ENCODE measurements around the gene PSMG4.

PSMG4 gene

DNA sequence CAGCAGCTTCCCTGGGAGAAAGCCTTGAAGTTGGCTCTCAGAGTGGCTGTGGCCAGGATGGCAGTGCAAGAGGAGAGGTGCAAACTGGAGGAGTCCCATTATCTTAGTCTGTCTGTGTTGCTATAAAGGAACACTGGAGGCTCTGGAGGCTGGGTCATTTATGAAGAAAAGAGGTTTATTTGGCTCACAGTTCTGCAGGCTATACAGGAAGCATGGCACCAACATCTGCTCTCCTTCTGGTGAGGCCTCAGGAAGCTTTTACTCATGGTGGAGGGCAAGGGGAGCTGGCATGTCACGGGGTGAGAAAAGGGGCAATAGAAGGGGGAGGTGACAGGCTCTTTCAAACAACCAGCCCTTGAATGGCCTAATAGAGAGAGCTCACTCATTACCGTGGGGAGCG, 47.1 kb downstream of the PSMG4 start:
- no peak for DNase-seq (ENCODE audit: low spot score)
- FAIRE-seq = no peak

DNA sequence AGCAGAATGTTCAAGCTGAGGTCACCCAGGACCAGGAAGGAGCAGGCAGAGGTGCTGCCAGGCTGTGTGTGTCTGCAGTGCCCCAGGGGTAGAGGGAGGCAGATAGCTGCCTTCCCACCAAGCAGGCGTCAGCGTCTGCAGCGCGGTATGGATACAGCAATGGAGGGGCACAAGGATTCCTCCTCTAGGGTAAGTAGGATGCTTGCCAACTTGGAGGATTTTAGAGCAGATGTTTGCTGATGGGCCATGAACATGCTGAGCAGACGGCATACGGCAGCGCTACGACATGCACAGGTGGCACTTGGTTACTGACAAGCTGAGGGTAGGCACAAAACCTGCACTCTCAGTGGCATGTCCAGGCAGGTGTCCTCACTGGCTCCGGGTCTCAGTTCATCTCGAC, 48.1 kb downstream of the PSMG4 start:
- FAIRE-seq (no peak), DNase-seq (ENCODE audit: low spot score) (no peak)

DNA sequence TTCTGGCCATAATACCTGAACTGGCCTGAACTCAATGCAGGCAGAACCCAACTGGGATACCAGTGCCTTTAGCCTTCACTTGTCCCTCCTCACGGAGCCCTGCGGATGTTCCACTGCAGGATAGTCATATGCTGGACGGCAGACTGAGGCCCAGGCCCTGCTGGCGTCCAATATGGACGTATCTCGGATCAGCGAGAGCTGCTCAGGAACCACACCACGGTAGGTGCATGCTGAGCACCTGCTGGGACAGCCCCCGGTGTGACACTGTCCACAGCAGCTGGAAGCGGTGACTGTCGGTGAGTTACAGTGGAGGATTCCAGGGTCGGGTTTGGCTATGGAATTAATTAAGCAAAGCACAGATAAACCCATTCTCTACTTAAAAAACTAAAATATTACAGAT, 48.7 kb downstream of the PSMG4 start:
- DNase-seq (ENCODE audit: low spot score) = no peak
- FAIRE-seq = no peak

DNA sequence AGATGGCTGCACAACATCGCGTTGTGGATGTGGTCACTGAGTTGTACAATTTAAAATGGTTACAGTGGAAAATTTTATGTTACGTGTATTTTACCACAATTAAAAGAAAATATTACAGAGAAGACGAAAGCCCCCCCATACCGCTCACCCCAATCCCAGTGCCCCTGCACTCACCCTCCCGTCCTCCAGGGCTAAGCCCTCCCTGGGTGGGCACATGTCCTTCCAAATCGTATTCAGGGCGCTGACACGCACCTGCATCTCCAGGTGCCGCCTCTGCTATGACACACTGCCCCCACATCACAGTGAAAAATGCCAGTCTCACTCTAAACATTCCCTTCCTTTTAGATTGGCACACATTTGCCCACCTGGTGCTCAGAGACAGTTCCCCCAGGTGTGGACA, 49.4 kb downstream of the PSMG4 start:
- DNase-seq (ENCODE audit: low spot score) (no peak), FAIRE-seq (no peak)

- FAIRE-seq = no peak
- DNase-seq (ENCODE audit: low spot score) = no peak
These were observed 50.8 kb downstream of the PSMG4 start for GRCh38 chr6:3309391-3310050.

DNA sequence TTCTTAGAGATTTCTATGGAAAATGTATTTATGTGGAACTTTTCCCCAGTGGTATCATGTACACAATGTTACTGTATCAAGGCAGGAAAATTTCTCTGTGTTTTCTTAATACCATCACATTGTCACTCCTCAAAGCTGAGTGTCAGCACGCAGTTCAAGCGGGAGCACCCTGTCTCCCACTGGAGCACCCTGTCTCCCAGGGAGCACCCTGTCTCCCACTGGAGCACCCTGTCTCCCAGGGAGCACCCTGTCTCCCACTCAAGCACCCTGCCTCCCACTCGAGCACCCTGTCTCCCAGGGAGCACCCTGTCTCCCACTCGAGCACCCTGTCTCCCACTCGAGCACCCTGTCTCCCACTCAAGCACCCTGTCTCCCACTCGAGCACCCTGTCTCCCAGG, 51.3 kb downstream of the PSMG4 start:
- DNase-seq (ENCODE audit: low spot score) = no peak
- no peak for FAIRE-seq

GRCh38 chr6:3310703-3311102, 52.0 kb downstream of the PSMG4 start:
- FAIRE-seq = no peak

DNA sequence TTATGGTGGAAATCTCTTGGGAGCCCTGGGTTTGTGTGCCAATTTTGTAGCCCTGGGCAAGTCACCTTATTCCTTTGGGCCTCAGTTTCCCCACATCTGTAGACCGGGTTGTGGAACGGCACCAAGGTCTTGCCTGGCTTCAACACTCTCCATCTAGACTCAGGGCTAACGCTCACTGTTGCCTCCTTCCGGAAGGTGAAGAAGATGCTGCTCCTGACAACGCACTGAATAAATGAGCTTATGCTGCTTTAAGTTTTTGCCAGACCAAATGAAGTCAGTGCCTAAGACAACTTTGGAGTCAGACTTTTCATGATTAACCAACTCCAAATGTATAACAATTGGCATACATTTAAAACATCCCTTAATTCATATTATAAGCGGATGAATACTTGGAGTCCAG, 53.1 kb downstream of the PSMG4 start:
- DNase-seq (ENCODE audit: low spot score) = no peak
- FAIRE-seq = no peak

More at GRCh38 chr6:3310703-3311102, 52.0 kb downstream of the PSMG4 start:
- DNase-seq (ENCODE audit: low spot score) = no peak

DNA sequence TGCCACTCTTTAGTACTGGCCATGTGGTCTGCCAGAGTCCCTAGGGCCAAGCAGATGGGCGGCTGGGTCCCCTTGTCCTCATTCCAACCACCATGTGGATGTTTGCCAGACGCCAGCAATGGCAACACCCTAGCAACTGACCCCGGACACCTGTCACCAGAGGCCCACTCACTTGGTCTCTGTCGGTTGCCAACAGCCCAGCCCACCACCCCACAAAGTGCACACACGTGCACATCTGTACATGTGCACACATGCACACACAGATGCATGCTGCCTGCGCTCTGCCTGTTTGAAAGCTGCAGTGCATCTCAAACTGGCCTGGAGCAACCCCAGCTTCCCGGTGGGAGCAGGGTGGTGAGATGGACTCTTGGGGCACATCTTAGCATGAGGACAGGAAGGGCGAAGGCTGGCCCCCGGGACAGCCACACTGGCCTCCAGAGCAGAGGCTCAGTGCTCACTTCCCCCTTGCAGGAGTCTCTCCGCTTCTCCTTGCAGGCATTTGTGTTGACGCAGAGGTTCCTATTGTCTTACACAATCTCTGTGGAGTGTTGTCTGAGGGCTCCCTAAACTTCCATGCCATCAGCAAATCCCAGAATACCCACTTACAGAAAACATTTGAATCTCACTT, 54.0 kb downstream of the PSMG4 start:
- no peak for DNase-seq (ENCODE audit: low spot score)
- no peak for FAIRE-seq

DNA sequence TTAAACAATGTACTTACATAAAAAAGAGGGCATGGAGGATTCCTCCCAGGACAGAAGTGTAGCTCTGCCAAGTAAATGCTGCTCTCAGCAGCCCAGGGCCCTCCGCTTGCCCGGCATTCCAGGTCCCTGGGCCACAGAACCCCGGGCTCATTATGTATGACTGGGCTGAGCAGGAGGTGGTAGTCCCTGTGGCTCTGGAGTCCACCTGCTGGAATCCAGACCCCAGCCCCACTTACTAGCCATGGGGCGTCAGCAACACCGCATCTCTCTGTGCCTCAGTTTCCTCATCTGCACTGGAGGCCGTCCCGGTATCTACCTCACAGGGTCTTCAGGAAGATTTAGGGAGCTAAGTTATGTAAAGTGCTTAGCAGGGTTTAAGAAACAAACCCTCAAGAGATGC, 55.4 kb downstream of the PSMG4 start:
- FAIRE-seq (no peak), DNase-seq (ENCODE audit: low spot score) (no peak)

DNA sequence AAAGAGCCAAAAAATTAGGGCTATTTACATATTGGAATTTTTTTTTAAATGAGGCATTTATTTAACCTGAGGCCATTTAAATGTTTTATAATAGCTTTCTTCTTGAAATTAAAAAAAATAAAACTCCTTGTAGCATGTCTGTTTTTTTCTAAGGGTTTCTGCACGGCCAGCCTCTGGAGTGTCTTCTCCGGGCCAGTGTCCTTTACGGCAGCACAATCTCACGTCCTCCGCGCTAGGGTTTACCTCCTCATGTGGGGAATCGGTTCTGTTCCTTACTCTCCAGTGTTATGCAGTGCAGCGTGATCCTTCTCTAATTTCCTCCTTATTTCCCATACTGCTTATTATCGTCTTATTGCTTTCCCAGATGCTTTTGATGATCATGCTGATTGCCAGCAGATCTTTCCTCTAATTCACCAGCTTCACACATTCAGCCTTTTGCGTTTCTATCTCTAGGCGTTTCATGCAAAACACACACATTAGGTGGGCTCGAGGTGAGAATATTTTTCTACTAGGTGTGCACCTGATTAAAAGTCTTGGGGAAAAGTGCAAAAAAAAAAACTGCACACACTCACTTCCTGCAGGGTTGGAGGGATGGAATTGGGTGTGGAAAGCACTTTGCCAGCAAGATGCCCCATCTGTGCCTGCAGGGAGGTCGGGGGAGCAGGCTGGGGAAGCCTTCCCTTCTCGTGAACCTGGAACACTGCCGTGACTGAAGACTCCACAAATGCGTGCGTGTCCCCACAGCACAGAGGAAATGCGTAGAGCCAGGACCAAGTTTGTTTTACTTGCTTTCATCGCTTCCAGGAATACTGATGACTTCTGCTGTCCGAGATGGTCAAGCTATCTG, 56.1 kb downstream of the PSMG4 start:
- no peak for FAIRE-seq
- no peak for DNase-seq (ENCODE audit: low spot score)

DNA sequence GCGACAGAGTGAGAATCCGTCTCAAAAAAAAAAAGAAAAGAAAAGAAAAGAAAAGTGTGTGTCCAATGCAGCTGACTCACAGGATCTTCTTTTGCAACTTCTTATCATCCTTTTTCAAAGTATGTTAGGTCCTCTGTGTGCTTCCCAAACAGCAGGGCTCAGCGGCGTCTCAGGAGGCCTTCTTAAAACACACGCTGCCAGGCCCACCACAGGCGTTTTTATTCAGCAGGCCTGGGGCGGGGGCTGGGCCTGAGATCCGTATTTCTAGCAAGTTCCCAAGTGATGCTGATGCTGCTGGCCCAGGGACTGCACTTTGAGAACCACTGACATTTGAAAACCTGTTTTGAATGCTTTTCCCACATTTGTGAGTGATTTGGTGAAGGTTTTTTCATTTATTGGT, 57.1 kb downstream of the PSMG4 start:
- FAIRE-seq (no peak), DNase-seq (ENCODE audit: low spot score) (no peak)

DNA sequence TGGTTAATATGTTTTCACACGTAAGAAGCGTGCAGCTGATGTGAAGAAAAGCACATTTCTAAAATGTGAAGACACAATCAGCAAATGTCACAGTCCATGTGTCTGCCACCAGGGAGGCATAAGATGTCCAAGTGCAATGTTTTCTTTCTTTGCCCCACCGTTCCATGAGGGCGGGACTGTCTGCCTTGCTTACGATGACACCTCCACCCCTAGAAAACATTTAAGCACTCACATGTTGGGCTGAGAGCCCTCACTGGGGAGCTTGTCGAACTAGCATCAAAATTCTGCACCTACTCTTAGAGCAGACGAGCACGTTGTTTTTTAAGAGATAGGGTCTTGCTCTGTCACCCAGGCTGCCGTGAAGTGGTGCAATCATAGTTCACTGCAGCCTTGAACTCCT, 57.6 kb downstream of the PSMG4 start:
- FAIRE-seq (no peak), DNase-seq (ENCODE audit: low spot score) (no peak)

GRCh38 chr6:3316818-3317217, 58.1 kb downstream of the PSMG4 start:
- DNase-seq (ENCODE audit: low spot score) = no peak
- no peak for FAIRE-seq

Measured in urothelium cell line (cell line).